ENCODE results near the gene IQCN.

IQCN gene

GRCh38 chr19:18298601-18299000 lies 24.3 kb upstream of the IQCN start:
- no peak for DNase-seq (ENCODE audit: low read depth)
- H3K4me3 ChIP-seq (ENCODE audit: low read depth, low read length), result no peak overlapping the region
- TF ChIP-seq, protein P1, sequence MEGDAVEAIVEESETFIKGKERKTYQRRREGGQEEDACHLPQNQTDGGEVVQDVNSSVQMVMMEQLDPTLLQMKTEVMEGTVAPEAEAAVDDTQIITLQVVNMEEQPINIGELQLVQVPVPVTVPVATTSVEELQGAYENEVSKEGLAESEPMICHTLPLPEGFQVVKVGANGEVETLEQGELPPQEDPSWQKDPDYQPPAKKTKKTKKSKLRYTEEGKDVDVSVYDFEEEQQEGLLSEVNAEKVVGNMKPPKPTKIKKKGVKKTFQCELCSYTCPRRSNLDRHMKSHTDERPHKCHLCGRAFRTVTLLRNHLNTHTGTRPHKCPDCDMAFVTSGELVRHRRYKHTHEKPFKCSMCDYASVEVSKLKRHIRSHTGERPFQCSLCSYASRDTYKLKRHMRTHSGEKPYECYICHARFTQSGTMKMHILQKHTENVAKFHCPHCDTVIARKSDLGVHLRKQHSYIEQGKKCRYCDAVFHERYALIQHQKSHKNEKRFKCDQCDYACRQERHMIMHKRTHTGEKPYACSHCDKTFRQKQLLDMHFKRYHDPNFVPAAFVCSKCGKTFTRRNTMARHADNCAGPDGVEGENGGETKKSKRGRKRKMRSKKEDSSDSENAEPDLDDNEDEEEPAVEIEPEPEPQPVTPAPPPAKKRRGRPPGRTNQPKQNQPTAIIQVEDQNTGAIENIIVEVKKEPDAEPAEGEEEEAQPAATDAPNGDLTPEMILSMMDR (IDR thresholded peaks at IDR 0.05; ENCODE audit: low read depth, low read length, missing control alignments), result no peak

GRCh38 chr19:18297308-18297707 lies 23.1 kb upstream of the IQCN start:
- H3K4me3 ChIP-seq (ENCODE audit: low read depth, low read length), result no peak overlapping the region
- TF ChIP-seq, protein P1 (IDR thresholded peaks at IDR 0.05; ENCODE audit: low read depth, low read length, missing control alignments), result no peak
- DNase-seq (ENCODE audit: low read depth), result no peak

GRCh38 chr19:18295034-18295451 lies 20.8 kb upstream of the IQCN start:
- H3K4me3 ChIP-seq (ENCODE audit: low read depth, low read length), result no peak overlapping the region
- TF ChIP-seq, protein P1 (IDR thresholded peaks at IDR 0.05; ENCODE audit: low read depth, low read length, missing control alignments), result no peak
- no peak for DNase-seq (ENCODE audit: low read depth)

DNA sequence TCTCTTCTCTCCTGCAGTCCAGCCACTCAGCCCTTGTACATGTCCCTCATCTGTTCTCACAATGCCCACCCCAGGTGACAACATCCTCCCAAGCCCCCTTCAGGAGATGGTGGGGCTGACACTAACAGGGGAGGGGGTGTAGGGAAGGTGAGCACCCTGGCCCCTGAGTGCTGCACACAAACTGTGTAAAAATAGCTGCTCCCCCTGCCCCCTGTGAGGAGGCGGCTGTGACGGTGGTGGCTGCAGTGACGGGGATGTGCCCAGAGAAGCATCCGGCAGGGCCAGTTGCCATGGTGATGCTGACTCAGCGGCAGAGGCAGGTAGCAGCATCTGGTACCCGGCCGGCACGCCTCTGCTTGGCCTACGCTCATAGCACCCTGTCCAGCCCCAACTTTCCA lies 20.2 kb upstream of the IQCN start:
- H3K4me3 ChIP-seq (ENCODE audit: low read depth, low read length), result no peak overlapping the region
- no peak for DNase-seq (ENCODE audit: low read depth)
- TF ChIP-seq, protein P1 (IDR thresholded peaks at IDR 0.05; ENCODE audit: low read depth, low read length, missing control alignments), result no peak

GRCh38 chr19:18293642-18294466 lies 19.6 kb upstream of the IQCN start:
- no peak for DNase-seq (ENCODE audit: low read depth)
- H3K4me3 ChIP-seq (ENCODE audit: low read depth, low read length), result peak overlapping the region; percentile 63

DNA sequence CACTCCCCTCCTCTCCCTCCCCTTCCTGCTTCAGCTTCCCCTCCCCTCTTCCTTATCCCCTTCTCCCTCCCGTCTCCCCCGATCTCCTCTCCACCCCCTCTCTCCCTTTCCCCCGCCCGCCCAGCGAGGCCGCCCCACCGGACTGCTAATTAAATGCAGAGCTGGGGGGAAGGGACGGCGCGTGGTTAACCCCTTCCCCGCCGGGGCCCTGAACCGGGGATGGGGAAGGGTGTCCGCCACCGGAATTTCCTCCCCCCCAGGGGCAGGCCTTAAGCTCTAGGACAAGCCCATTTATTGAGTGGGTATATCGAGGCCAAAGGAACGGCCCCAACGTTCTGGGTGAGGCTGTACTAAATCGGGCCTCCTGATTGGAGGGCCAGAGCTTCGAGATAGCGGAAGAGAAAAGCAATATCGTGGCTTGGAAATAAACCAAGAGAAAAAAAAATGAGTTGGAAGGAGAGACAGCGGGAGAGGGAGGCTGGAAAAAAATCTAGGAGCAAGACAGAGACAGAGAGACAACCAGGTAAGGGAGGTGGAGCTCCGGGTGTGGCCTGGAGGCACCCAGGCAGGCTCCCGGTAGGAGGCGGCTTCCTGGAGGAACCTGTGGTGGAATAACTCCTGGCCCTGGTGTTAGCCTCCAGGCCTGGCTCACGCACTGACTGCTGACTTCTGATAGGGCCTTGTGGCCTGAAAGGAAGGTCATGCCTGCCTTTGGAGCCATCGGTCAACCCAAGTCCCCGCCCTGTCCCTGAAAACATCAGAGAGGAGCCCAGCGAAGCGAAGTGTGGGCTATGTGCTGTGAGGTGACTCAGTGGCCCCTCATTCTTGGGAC lies 18.8 kb upstream of the IQCN start:
- no peak for DNase-seq (ENCODE audit: low read depth)
- TF ChIP-seq, protein P1 (IDR thresholded peaks at IDR 0.05; ENCODE audit: low read depth, low read length, missing control alignments), result no peak
- peak overlapping the region; percentile 63 for H3K4me3 ChIP-seq (ENCODE audit: low read depth, low read length)

More at GRCh38 chr19:18293642-18294466, 19.6 kb upstream of the IQCN start:
- TF ChIP-seq, protein P1 (IDR thresholded peaks at IDR 0.05; ENCODE audit: low read depth, low read length, missing control alignments), result no peak
